Activated T-helper 17 cell treated with anti-CD3 and anti-CD28 coated beads, Interleukin-2, amount 50 U/mL, for 72 hours (primary cell): Measurements from ENCODE around the gene RASD2. TPM values are rescaled to one million over a fixed set of nuclear protein-coding genes. Genes with fewer than 3 reads are reported as not detected.
"Not testable (repeated sequence)": the region's sequence is repeated elsewhere in the genome, so short reads cannot be mapped to it uniquely, and the experiment has no call there.

ENCODE experiments used
- ATAC-seq: fragments of 150-1000 bp; cut with Tn5 transposase; replicated peaks from 2 replicates; pipeline ENCODE4 v1.10.0; 2021; ENCODE audit warnings: mild to moderate bottlenecking, moderate library complexity
- H3K27ac Mint-ChIP-seq: one replicate; pipeline ENCODE4 v1.8.0; 2022; ENCODE audit warnings: mixed read lengths
- H3K27me3 Mint-ChIP-seq: one replicate; pipeline ENCODE4 v1.8.0; 2022; ENCODE audit warnings: mixed read lengths
- H3K36me3 Mint-ChIP-seq: one replicate; pipeline ENCODE4 v1.8.0; 2022; ENCODE audit warnings: low read depth, mild to moderate bottlenecking, mixed read lengths
- H3K4me1 Mint-ChIP-seq: one replicate; pipeline ENCODE4 v1.8.0; 2022; ENCODE audit warnings: mixed read lengths
- H3K4me3 Mint-ChIP-seq: one replicate; pipeline ENCODE4 v1.8.0; 2022; ENCODE audit warnings: mild to moderate bottlenecking, mixed read lengths
- H3K9me3 Mint-ChIP-seq: one replicate; pipeline ENCODE4 v1.8.0; 2022; ENCODE audit warnings: mixed read lengths
- total RNA-seq, 2 donors: library from RNA; stranded (reverse); gene quantifications; one replicate each; pipeline ENCODE4 v1.2.3, GENCODE V29; 2022

RASD2 gene, protein sequence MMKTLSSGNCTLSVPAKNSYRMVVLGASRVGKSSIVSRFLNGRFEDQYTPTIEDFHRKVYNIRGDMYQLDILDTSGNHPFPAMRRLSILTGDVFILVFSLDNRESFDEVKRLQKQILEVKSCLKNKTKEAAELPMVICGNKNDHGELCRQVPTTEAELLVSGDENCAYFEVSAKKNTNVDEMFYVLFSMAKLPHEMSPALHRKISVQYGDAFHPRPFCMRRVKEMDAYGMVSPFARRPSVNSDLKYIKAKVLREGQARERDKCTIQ
- under 1 TPM in 1 of 2 donors, not detected in 1; 0.37 TPM for total RNA-seq

DNA sequence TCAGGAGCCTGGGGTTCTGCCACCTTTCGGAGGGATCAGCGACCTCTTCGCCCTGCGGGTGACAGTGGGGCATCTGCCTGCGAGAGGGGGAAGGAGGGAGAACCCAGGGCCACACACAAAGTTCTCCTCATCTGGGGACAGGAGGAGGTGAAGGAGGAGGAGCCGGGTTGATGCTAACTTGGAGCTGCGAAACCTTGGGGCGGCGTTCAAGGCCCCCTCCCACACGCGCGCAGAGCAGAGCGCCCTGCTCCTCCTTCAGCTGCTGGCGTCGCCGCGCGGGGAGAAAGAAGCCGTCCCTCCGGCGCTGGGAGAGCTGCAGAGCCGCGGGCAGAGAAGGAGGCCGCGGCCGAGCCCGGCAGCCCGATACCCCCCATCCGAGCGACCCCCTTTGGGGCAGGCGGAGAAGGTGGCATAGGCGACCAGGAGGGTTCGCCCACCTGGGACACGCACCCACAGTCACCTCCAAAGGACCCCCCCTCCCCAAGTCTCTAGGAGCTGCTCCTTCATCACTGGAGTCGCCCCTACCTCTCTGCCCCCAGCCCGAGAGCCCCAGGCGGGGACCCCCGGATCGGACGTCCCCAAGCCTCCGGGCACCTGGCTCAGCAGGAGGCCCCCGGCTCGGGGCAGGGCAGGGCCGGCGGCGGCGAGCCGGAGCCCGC lies at the start of gene RASD2:
Gene RASD2, plus strand, starts transcription at position 237 of the 659 bp plus-strand sequence. CDS start 5,979 bp downstream, outside the sequence.
- Mint-ChIP-seq H3K27ac (no peak within 1 kb of the TSS), H3K4me3 (peak within 1 kb of the TSS; percentile 48), H3K27me3 (peaks cover 22% of the 10 kb centered on the region), H3K9me3 (no peaks in the 10 kb centered on the region), H3K36me3 (no peaks in the 10 kb centered on the region), H3K4me1 (no peaks in the 10 kb centered on the region)
- ATAC-seq = peak; percentile 57

DNA sequence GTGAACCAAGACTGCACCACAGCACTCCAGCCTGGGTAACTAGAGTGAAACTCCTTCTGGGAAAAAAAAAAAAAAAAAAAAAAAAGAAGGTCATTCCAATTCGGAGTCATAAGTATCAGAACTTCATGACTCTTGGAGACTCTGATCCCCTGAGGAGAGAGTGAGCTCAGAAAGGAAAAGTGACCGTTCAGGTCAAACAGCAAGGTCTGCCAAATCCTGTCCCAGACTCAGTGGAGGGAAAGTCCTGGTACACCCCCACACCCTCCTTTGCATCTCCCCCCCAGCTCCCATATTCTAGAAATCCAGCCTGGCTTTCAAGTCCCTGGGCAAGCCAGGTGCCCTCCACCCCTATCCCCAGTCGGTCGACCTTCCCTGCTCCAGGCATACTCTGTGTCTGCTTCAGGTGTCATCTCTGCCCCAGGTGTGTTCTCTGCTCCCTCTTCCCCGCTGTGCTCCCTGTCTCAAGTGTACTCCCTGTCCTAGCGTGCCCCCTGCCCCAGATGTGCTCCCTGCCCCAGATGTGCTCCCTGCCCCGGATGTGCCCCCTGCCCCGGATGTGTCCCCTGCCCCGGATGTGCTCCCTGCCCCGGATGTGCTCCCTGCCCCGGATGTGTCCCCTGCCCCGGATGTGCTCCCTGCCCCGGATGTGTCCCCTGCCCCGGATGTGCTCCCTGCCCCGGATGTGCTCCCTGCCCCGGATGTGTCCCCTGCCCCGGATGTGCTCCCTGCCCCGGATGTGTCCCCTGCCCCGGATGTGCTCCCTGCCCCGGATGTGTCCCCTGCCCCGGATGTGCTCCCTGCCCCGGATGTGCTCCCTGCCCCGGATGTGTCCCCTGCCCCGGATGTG lies 49.3 kb upstream of the RASD2 start:
- not testable (repeated sequence) for ATAC-seq, H3K4me1 Mint-ChIP-seq, H3K36me3 Mint-ChIP-seq, H3K4me3 Mint-ChIP-seq, H3K27ac Mint-ChIP-seq, H3K9me3 Mint-ChIP-seq
- H3K27me3 Mint-ChIP-seq = peaks cover 42% of the 10 kb centered on the region

DNA sequence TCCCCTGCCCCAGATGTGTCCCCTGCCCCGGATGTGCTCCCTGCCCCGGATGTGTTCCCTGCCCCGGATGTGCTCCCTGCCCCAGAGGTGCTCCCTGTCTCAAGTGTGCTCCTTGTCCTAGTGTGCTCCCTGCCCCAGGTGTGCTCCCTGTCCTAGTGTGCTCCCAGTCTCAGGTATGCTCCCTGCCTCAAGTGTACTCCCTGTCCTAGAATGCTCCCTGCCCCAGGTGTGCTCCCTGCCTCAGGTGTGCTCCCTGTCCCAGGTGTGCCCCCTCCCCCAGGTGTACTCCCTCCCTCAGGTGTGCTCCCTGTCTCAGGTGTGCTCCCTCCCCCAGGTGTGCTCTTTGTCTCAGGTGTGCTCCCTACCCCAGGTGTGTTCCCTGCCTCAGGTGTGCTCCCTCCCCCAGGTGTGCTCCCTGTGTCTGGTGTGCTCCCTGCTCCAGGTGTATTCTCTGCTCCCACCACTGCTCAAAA lies 48.7 kb upstream of the RASD2 start:
- no peak overlapping the region for H3K4me3 Mint-ChIP-seq
- H3K36me3 Mint-ChIP-seq = no peaks in the 10 kb centered on the region
- ATAC-seq = no peak
- peaks cover 44% of the 10 kb centered on the region for H3K27me3 Mint-ChIP-seq
- H3K4me1 Mint-ChIP-seq = no peaks in the 10 kb centered on the region
- no peak overlapping the region for H3K27ac Mint-ChIP-seq
- H3K9me3 Mint-ChIP-seq = no peaks in the 10 kb centered on the region

DNA sequence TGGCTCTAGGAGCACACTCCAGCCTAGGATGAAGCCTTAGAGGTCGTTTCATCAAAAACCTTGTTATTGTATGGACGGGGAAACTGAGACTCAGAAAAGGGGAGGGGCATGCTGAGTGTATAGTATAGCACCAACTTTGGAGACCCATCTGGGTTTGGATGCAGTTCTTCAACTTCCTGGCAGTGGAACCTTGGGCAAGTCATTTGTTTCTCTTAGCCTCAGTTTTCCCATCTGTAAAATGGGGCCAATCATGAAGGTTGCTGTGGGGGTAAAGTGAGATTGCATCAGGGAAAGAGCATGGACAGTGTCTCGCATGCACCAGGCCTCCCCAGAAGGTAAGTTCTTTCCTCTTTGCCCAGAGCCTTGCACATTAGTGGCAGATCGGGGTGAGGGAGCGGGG lies 47.6 kb upstream of the RASD2 start:
- Mint-ChIP-seq H3K4me3 (no peak overlapping the region), H3K4me1 (no peaks in the 10 kb centered on the region)

DNA sequence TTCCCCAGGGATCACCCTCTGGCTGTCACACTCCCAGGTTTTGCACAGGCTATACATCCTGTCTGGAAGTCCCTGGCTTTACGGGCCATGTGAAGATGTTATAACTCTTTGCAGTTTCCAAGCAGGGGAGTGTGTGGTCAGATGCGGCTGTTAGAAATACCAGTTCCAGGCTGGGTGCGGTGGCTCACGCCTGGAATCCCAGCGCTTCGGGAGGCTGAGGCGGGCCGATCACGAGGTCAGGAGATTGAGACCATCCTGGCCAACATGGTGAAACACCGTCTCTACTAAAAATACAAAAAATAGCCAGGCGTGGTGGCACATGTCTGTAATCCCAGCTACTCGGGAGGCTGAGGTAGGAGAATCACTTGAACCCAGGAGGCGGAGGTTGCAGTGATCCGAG lies 44.9 kb upstream of the RASD2 start:
- H3K9me3 Mint-ChIP-seq, H3K36me3 Mint-ChIP-seq, H3K4me3 Mint-ChIP-seq, ATAC-seq, H3K27ac Mint-ChIP-seq, H3K4me1 Mint-ChIP-seq: not testable (repeated sequence)
- H3K27me3 Mint-ChIP-seq = peaks cover 37% of the 10 kb centered on the region

More for the DNA sequence above, 47.6 kb upstream of the RASD2 start:
- ATAC-seq = no peak
- Mint-ChIP-seq H3K9me3 (no peaks in the 10 kb centered on the region), H3K27ac (no peak overlapping the region), H3K27me3 (peaks cover 39% of the 10 kb centered on the region), H3K36me3 (no peaks in the 10 kb centered on the region)

DNA sequence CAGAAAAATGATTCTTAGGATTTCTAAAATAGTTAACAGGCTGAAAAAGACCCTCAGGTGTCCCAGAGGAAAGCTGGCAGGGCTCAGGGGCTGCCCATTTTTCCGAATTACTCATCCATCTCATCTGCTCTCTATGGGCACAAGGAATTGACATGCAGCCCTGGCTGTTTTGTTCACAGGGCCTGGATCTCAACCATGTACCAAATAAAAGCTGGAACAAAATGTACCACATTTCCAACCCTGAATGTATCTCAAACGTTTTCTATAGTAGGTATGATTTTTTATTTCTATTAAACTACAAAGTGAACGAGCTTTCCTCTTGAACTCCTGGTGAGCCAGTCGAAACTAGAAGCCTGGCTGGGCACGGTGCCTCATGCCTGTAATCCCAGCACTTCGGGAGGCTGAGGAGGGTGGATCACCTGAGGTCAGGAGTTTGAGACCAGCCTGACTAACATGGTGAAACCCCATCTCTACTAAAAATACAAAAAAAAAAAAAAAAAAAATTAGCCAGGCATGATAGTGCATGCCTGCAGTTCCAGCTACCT lies 43.8 kb upstream of the RASD2 start:
- no peak overlapping the region for H3K4me3 Mint-ChIP-seq
- H3K36me3 Mint-ChIP-seq = no peaks in the 10 kb centered on the region
- no peak for ATAC-seq
- H3K9me3 Mint-ChIP-seq = no peaks in the 10 kb centered on the region
- no peaks in the 10 kb centered on the region for H3K4me1 Mint-ChIP-seq
- no peak overlapping the region for H3K27ac Mint-ChIP-seq
- peaks cover 39% of the 10 kb centered on the region for H3K27me3 Mint-ChIP-seq

DNA sequence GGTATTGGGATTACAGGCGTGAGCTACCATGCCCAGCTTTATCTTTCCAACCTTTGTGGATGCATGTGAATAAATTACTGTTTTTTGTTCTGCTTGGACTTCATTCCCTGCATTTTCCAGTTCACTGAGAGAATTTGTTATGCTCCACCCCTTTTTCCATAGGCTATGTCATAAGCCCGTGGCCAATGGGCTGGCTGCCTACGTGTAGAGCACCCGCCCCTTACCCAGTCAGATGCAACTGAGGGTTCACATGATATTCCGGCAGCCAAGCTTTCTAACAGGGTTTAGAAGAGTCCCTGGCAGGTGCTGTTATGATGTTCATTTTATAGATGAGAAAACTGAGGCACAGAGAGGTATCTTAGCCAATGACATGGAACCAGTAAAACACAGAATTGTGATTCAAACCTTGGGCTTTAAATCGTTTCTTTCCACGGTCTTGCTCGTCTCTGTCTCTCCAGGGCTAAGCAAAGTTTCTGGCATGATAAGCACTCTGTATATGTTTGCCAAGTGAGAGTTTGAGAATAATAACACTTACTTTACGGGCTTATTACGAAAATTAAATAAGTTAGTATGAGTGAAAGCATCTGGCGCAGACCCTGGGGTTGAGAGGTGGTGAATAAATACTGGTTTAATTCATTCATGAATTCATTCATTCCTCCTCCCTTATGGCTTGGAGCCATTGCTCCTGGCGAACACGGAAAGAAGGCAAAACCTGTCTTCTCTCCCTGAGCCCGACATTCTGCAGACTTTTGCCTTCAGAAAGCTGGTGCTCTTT lies 42.4 kb upstream of the RASD2 start:
- Mint-ChIP-seq H3K27me3 (peaks cover 38% of the 10 kb centered on the region), H3K9me3 (no peaks in the 10 kb centered on the region), H3K27ac (no peak overlapping the region), H3K4me3 (no peak overlapping the region), H3K36me3 (no peaks in the 10 kb centered on the region), H3K4me1 (no peaks in the 10 kb centered on the region)
- no peak for ATAC-seq

DNA sequence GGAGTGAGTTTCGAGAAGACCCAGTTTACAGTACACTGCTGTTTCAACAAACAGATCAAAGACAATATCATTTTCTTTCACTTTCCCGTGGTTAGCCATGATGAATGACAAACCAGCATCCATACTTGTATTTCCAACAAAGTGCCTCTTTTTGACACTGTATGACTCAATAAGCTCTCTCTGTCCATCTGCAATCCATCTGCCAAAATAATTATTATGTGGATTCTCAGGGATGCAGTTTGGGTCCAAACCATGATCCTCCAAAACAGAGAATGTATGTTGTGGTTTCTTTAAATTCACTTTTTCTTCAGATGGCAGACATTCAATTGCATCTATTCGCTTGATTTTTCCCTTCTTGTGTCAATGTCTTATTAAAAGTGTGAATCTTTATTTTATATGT lies 37.8 kb upstream of the RASD2 start:
- ATAC-seq = no peak
- no peak overlapping the region for H3K27ac Mint-ChIP-seq
- H3K9me3 Mint-ChIP-seq = no peaks in the 10 kb centered on the region
- no peak overlapping the region for H3K4me3 Mint-ChIP-seq
- no peaks in the 10 kb centered on the region for H3K4me1 Mint-ChIP-seq
- no peaks in the 10 kb centered on the region for H3K36me3 Mint-ChIP-seq
- H3K27me3 Mint-ChIP-seq = peaks cover 17% of the 10 kb centered on the region

DNA sequence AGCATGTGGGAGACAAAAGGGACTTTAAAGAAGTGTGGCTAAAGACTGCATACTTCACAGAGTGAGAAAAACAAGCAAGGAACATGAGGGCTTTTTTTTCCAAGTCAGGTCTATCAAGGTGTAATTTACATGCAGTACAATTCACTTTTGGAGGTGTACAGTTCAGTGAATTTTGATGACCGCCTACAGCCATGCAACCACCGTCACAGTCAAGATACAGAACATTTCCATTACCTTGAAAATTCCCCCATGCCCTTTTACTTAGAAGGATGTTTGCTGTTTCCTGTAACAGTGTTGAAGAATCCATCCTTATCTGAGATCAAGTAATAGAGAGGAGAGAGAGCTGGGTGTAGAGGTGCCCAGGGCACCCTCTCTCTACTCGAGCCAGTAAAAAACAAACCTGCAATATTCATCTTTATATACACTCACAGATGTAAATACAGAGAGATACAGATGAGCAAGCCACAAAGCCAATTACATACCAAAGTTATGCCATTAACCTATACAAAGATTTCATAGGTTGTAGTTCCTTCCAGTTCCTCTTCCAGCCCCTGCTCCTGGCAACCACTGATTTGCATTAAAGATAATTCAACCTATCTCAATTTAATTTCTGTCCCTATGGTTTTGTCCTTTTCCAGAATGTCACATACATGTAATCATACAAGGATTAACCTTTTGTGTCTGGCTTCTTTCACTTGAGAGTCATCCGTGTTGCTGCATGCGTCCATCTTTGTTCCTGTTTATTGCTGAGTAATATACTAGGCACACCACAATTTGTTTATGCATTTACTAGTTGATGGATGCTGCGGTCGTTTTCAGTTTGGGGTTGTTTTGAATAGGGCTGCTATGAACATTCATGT lies 35.0 kb upstream of the RASD2 start:
- H3K9me3 Mint-ChIP-seq = no peaks in the 10 kb centered on the region
- no peaks in the 10 kb centered on the region for H3K36me3 Mint-ChIP-seq
- H3K27me3 Mint-ChIP-seq = peaks cover 22% of the 10 kb centered on the region
- no peak overlapping the region for H3K4me3 Mint-ChIP-seq
- no peaks in the 10 kb centered on the region for H3K4me1 Mint-ChIP-seq
- H3K27ac Mint-ChIP-seq = no peak overlapping the region
- no peak for ATAC-seq

DNA sequence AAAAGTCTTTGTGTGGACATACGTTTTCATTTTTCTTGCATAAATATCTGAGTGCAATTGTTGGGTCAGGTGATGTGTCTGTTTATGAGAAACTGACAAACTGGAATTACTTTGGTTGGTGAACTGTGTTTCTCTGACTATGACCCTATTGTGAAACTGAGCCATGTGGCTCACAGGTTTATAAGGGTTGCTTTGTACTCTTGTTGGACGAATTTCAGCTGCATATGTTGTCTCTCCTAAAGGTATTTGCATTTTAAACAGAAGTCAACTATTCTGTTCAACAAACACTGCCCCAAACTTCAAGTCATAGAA lies 34.4 kb upstream of the RASD2 start:
- Mint-ChIP-seq H3K27ac (no peak overlapping the region), H3K4me3 (no peak overlapping the region), H3K9me3 (no peaks in the 10 kb centered on the region), H3K36me3 (no peaks in the 10 kb centered on the region), H3K4me1 (no peaks in the 10 kb centered on the region), H3K27me3 (peaks cover 22% of the 10 kb centered on the region)
- no peak for ATAC-seq

DNA sequence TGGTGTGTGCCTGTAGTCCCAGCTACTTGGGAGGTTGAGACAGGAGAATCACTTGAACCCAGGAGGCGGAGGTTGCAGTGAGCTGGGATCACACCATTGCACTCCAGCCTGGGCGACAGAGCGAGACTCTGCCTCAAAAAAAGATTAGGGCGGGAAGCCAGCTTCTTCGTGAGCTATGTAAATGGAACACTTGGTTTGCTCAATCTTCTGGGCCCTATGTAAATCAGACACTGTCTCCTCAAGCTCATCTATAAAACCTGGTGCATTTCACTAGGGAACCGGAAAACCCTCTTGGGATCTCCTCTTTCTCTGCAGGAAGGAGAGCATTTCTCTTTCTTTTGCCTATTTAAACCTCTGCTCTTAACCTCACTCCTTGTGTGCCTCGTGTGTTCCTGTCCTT lies 32.8 kb upstream of the RASD2 start:
- H3K9me3 Mint-ChIP-seq, H3K36me3 Mint-ChIP-seq, H3K4me1 Mint-ChIP-seq, ATAC-seq, H3K4me3 Mint-ChIP-seq, H3K27ac Mint-ChIP-seq: not testable (repeated sequence)
- H3K27me3 Mint-ChIP-seq = peaks cover 17% of the 10 kb centered on the region

DNA sequence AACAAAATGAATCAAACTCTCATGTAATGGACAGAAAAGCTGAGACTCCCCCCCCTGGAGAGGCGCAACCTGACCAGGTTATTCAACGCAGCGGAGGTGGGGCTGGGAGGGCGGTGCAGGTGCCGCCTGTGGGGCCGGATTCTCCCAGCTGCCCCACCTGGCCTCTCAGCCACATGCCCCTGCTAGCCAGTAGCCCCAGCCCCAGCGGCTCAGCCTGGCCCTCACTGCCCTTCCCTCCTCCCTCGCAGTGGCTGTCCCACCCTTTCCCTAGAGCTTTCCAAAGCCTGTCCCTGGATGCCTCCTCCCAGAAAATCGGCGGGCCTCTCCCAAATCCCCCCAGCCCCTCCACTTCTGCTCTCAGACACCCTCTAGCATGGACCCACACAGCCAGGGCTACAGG lies 31.2 kb upstream of the RASD2 start:
- Mint-ChIP-seq H3K9me3 (no peaks in the 10 kb centered on the region), H3K4me3 (no peak overlapping the region), H3K27me3 (peaks cover 22% of the 10 kb centered on the region), H3K36me3 (no peaks in the 10 kb centered on the region), H3K27ac (no peak overlapping the region), H3K4me1 (no peaks in the 10 kb centered on the region)
- ATAC-seq = no peak

DNA sequence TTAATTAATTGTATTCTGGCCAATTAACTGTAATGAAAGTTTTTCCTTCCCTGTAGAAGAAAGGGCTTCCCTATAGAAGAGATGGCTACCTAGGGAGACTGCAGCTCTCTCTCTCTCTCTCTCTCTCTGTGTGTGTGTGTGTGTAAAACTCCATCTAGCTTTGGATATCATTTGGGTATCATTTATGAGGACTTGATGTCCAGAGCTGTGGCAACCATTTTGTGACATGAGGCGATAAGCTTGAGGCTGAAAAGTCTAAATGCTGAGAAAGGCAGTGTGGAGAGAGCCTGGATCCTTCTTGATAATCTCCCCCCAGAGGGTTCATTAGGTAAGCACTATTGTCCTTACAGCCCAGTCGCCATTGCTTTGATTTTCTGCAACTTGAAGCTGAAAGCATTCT lies 30.7 kb upstream of the RASD2 start:
- Mint-ChIP-seq H3K27me3 (peaks cover 22% of the 10 kb centered on the region), H3K4me1 (no peaks in the 10 kb centered on the region), H3K27ac (no peak overlapping the region), H3K9me3 (no peaks in the 10 kb centered on the region), H3K4me3 (no peak overlapping the region), H3K36me3 (no peaks in the 10 kb centered on the region)
- ATAC-seq = no peak
